Smooth muscle cell (in vitro differentiated cells): ENCODE results near the gene CCDC85A. TPM values are rescaled to one million over a fixed set of nuclear protein-coding genes. Genes with fewer than 3 reads are reported as not detected.

Experiments used
- DNase-seq: peaks from one replicate; lab custom pipeline; 2025; ENCODE audit not compliant: unreplicated experiment; lab: John Stamatoyannopoulos, UW
- H2AFZ ChIP-seq: fragments of 200-600 bp; sonication (generic); 2 replicates; pipeline ENCODE4 v1.6.0; 2016; ENCODE audit warnings: antibody characterized with exemption, low read depth, mild to moderate bottlenecking
- H3F3A ChIP-seq: fragments of 200-600 bp; sonication (generic); 2 replicates; pipeline ENCODE4 v1.6.0; 2017; ENCODE audit warnings: antibody characterized with exemption, low read depth
- H3K27ac ChIP-seq: fragments of 200-600 bp; sonication (generic); 2 replicates; pipeline ENCODE4 v1.5.1; 2016; ENCODE audit warnings: low read depth, mild to moderate bottlenecking
- H3K27me3 ChIP-seq: fragments of 200-600 bp; sonication (generic); 2 replicates; pipeline ENCODE4 v1.6.1; 2016; ENCODE audit warnings: low read depth, mild to moderate bottlenecking
- H3K36me3 ChIP-seq: fragments of 200-600 bp; sonication (generic); 2 replicates; pipeline ENCODE4 v1.5.1; 2016; ENCODE audit warnings: low read depth
- H3K4me1 ChIP-seq: fragments of 200-600 bp; sonication (generic); 2 replicates; pipeline ENCODE4 v1.5.1; 2016; ENCODE audit warnings: low read depth
- H3K4me2 ChIP-seq: fragments of 200-600 bp; sonication (generic); 2 replicates; pipeline ENCODE4 v1.6.0; 2016; ENCODE audit warnings: mild to moderate bottlenecking
- H3K4me3 ChIP-seq: fragments of 200-600 bp; sonication (generic); 2 replicates; pipeline ENCODE4 v1.5.1; 2016; ENCODE audit warnings: mild to moderate bottlenecking
- H3K79me2 ChIP-seq: fragments of 200-600 bp; sonication (generic); 2 replicates; pipeline ENCODE4 v1.6.0; 2016; ENCODE audit warnings: low read depth, mild to moderate bottlenecking
- H3K9ac ChIP-seq: fragments of 200-600 bp; sonication (generic); 2 replicates; pipeline ENCODE4 v1.6.0; 2016; ENCODE audit warnings: low read depth
- H3K9me3 ChIP-seq: fragments of 200-600 bp; sonication (generic); replicated peaks from 2 replicates; pipeline ENCODE4 v1.5.1; 2016; ENCODE audit warnings: low read depth
- H4K20me1 ChIP-seq: fragments of 200-600 bp; sonication (generic); 2 replicates; pipeline ENCODE4 v1.6.0; 2016; ENCODE audit warnings: low read depth
- WGBS: methylation state at CpG from one replicate; pipeline ENCODE4 v1.1.7; 2016; ENCODE audit warnings: low lambda C conversion rate; 5-methylcytosine and 5-hydroxymethylcytosine counted together
- polyA plus RNA-seq: library from polyadenylated mRNA; unstranded; fragments of >200 nt; fragmentation: Nextera tagmentation; extraction: Ambion mirVana; gene quantifications from 2 replicates; pipeline ENCODE4 v1.2.1, GENCODE V29; 2016
- total RNA-seq: library from RNA; depleted of rRNA; stranded (reverse); fragments of >200 nt; gene quantifications from 2 replicates; pipeline ENCODE4 v1.2.3, GENCODE V29; 2014
- TF ChIP-seq, protein P1 (sequence below): fragments of 200-600 bp; sonication (generic); IDR thresholded peaks from 2 replicates; pipeline ENCODE4 v1.5.1; 2017; ENCODE audit warnings: borderline replicate concordance, mild to moderate bottlenecking, antibody characterized with exemption; ENCODE audit not compliant: insufficient read depth, poor library complexity, severe bottlenecking

CCDC85A gene
- total and polyA plus RNA-seq, 2 experiments from 2014 or later, result 0.67 to 2.1 TPM

DNA sequence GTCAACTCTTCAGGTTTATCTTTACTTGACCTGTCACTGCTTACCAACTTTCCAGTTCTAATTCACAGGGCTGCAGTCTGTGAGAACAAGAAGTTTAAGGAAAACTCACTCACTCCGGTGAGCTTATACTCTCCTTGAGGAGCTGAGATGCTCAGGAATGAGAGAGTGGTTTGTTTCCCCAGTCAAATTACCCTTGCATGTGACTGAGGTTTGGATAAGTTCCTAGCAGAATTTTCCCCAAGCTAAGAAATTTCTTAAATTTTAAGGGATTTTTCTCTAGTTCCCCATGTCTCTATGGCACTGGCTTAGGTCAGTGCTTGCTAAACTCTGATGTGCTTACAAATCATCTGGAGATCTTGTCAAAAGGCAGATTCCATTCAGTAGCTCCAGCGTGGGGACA, 12.8 kb upstream of the CCDC85A start:
- WGBS, result 54% methylated on average over 2 of the region's 2 CpGs
- Histone ChIP-seq H2AFZ (no peak overlapping the region), H3K36me3 (no peaks in the 10 kb centered on the region), H3K4me1 (no peaks in the 10 kb centered on the region), H4K20me1 (no peaks in the 10 kb centered on the region), H3K4me3 (no peak overlapping the region), H3K9me3 (no peaks in the 10 kb centered on the region), H3K27ac (no peak overlapping the region), H3F3A (no peaks in the 10 kb centered on the region), H3K9ac (no peak overlapping the region), H3K79me2 (no peaks in the 10 kb centered on the region), H3K27me3 (no peaks in the 10 kb centered on the region), H3K4me2 (no peak overlapping the region)
- DNase-seq, result no peak
- TF ChIP-seq, protein P1, sequence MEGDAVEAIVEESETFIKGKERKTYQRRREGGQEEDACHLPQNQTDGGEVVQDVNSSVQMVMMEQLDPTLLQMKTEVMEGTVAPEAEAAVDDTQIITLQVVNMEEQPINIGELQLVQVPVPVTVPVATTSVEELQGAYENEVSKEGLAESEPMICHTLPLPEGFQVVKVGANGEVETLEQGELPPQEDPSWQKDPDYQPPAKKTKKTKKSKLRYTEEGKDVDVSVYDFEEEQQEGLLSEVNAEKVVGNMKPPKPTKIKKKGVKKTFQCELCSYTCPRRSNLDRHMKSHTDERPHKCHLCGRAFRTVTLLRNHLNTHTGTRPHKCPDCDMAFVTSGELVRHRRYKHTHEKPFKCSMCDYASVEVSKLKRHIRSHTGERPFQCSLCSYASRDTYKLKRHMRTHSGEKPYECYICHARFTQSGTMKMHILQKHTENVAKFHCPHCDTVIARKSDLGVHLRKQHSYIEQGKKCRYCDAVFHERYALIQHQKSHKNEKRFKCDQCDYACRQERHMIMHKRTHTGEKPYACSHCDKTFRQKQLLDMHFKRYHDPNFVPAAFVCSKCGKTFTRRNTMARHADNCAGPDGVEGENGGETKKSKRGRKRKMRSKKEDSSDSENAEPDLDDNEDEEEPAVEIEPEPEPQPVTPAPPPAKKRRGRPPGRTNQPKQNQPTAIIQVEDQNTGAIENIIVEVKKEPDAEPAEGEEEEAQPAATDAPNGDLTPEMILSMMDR, result no peak

DNA sequence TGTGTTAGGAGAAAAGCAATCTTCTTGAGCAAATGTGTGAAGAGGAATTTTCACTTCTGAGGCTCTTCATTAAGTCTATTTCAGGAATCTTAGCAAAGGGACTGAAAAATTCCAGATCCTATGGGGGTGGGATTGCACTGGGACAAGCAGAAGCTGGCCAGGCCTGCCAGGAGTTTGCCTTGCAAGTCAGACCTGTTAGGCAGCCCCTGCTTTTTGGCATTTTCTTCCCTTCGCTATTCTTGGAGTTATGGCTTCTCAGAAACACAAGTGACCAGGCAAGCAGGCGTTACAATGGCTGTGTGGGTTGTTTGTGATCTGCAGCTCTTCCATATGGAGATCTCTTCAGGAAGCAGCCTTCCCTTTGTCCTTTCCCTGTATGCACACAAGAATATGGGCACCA, 8.0 kb upstream of the CCDC85A start:
- H3K27me3 ChIP-seq, result peaks cover 26% of the 10 kb centered on the region
- 61% methylated on average over 2 of the region's 2 CpGs for WGBS
- no peak overlapping the region for H3K4me3 ChIP-seq
- H3K9ac ChIP-seq, result no peak overlapping the region
- H3K27ac ChIP-seq, result no peak overlapping the region
- no peaks in the 10 kb centered on the region for H3K4me1 ChIP-seq
- no peak overlapping the region for H2AFZ ChIP-seq
- TF ChIP-seq, protein P1, result no peak
- no peaks in the 10 kb centered on the region for H3K79me2 ChIP-seq
- H3K9me3 ChIP-seq, result no peaks in the 10 kb centered on the region
- H3F3A ChIP-seq, result no peaks in the 10 kb centered on the region
- no peak for DNase-seq
- H3K4me2 ChIP-seq, result no peak overlapping the region
- H3K36me3 ChIP-seq, result no peaks in the 10 kb centered on the region
- no peaks in the 10 kb centered on the region for H4K20me1 ChIP-seq

DNA sequence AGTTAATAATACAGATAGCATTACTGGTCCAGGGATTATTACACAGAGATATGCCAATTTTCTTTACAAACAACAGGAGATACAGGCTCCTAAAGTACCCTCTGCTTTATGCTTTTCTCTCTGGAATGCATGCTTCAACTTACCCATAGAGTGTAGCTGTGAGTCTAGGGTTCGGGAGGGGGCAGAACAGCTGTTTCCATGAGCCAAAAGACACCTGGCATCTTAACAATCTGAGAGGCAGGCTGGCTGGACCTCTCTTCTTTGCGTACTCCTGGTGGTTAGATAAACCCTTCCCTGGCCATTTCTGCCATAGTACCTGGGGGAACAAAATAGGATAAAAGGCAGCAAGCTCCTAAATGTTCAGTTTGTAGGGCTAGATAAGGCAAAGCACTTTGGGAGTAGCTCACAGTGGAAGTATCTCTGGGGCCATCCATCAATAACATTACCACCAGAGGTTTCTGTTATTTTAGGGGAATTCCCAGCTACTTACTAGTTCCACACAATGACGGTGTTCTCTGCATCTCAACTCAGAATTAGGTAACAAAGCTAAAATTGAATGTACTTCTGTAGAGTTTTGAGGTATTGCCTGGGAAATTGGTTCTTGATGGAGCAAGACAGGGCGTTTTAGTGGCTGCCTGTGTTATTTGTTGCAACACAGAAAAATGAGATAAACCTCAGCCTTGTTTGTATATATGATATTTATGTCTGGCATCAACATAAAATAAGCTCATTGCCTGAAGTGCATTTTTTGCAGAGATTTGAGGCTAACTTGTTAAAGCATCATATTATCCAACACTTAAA, 6.2 kb upstream of the CCDC85A start:
- H3K4me2 ChIP-seq, result no peak overlapping the region
- no peaks in the 10 kb centered on the region for H4K20me1 ChIP-seq
- no peak for DNase-seq
- H2AFZ ChIP-seq, result no peak overlapping the region
- 56% methylated on average over 4 of the region's 4 CpGs for WGBS
- peaks cover 26% of the 10 kb centered on the region for H3K27me3 ChIP-seq
- no peaks in the 10 kb centered on the region for H3K36me3 ChIP-seq
- TF ChIP-seq, protein P1, result no peak
- no peaks in the 10 kb centered on the region for H3K9me3 ChIP-seq
- no peak overlapping the region for H3K27ac ChIP-seq
- no peak overlapping the region for H3K9ac ChIP-seq
- H3K79me2 ChIP-seq, result no peaks in the 10 kb centered on the region
- H3F3A ChIP-seq, result no peaks in the 10 kb centered on the region
- H3K4me1 ChIP-seq, result peaks cover 3% of the 10 kb centered on the region
- H3K4me3 ChIP-seq, result no peak overlapping the region

DNA sequence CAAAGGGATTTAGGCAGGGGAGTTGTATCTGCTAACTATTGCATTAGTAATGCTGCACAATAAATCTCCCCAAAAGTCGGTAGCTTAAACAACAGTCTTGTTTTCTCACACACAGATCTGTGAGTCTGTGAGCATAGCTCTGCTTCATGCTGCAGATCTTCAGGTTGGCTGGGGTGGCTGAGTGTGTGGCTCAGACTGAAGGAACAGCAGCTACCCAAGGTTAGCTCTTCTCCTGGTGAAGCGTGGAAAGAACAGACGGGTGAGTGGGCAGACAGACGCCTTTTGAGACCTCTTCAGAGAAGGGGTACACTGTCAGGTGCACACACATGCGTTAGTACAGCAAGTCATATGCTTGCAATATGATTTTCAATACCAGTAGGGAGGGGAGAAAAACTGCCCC, 3.9 kb upstream of the CCDC85A start:
- no peak overlapping the region for H3K4me2 ChIP-seq
- peaks cover 38% of the 10 kb centered on the region for H3K27me3 ChIP-seq
- H3F3A ChIP-seq, result no peaks in the 10 kb centered on the region
- no peaks in the 10 kb centered on the region for H4K20me1 ChIP-seq
- 87% methylated on average over 5 of the region's 5 CpGs for WGBS
- no peaks in the 10 kb centered on the region for H3K79me2 ChIP-seq
- no peaks in the 10 kb centered on the region for H3K36me3 ChIP-seq
- TF ChIP-seq, protein P1, result no peak
- no peak for DNase-seq
- H3K9ac ChIP-seq, result no peak overlapping the region
- H3K4me1 ChIP-seq, result peaks cover 9% of the 10 kb centered on the region
- H3K4me3 ChIP-seq, result no peak overlapping the region
- no peak overlapping the region for H3K27ac ChIP-seq
- no peak overlapping the region for H2AFZ ChIP-seq
- H3K9me3 ChIP-seq, result no peaks in the 10 kb centered on the region
